GM10248 (cell line): ENCODE measurements around the gene HSDL2.

Experiments used
- CTCF ChIA-PET: fragments of 300-600 bp; sonication (Branson Sonifier 250); formaldehyde crosslinking; extraction: SDS; loops from one replicate; lab custom pipeline; 2021; ENCODE audit warnings: antibody characterized with exemption; lab: Yijun Ruan, JAX
- POLR2A ChIA-PET: fragments of 350-650 bp; sonication (Branson Sonifier 250); formaldehyde crosslinking; extraction: SDS; loops from one replicate; lab custom pipeline; 2020; ENCODE audit warnings: antibody characterized with exemption; lab: Yijun Ruan, JAX
- DNase-seq: peaks from one replicate; pipeline ENCODE4 v3.0.0; 2012; ENCODE audit errors: extremely low spot score
- TF ChIP-seq, protein P1 (sequence below): IDR thresholded peaks from 2 replicates; pipeline ENCODE4 v1.5.1; 2012; ENCODE audit warnings: mild to moderate bottlenecking, low read depth; ENCODE audit errors: extremely low read depth, missing control alignments, control extremely low read depth

HSDL2 gene

DNA sequence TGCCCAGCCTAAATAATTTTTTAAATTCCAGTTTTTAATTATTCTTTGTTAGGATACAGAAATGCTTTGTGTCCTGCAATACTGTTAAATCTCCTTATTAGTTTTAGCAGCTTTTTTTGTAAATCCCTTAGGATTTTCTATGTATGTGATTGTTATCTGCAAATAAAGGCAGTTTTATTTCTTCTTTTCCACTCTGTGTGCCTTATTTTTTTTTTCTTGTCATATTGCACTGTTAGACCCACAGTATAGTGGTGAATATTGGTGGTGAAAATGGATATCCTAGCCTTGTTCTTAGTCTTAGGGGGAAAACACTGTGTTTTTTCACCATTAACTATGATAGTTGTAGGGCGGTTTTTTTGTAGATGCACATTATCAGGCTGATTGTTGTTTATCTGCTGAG is 95.4 kb downstream of the HSDL2 start:
- no peak for DNase-seq
- ChIA-PET POLR2A (no interaction called here), CTCF (no interaction called here)
- TF ChIP-seq, protein P1, sequence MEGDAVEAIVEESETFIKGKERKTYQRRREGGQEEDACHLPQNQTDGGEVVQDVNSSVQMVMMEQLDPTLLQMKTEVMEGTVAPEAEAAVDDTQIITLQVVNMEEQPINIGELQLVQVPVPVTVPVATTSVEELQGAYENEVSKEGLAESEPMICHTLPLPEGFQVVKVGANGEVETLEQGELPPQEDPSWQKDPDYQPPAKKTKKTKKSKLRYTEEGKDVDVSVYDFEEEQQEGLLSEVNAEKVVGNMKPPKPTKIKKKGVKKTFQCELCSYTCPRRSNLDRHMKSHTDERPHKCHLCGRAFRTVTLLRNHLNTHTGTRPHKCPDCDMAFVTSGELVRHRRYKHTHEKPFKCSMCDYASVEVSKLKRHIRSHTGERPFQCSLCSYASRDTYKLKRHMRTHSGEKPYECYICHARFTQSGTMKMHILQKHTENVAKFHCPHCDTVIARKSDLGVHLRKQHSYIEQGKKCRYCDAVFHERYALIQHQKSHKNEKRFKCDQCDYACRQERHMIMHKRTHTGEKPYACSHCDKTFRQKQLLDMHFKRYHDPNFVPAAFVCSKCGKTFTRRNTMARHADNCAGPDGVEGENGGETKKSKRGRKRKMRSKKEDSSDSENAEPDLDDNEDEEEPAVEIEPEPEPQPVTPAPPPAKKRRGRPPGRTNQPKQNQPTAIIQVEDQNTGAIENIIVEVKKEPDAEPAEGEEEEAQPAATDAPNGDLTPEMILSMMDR, result no peak

DNA sequence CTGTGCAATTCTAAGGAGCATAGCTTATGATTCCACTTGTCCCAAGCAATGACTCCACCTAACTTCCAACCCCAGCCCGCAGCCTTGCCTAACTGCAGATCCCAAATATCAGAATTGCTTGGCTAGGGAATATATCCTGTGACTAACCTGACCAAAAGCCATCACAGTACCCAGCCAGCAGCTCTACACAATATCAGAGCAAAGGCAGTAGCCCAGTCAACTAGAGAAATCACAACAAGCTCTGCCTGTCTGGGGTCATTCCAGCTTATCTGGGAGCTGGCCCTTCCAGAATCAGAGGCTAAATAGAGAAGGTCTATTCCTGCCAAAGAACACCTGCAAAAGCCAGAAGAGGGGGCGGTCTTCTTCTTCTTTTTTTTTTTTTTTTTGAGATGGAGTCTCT is 97.4 kb downstream of the HSDL2 start:
- TF ChIP-seq, protein P1, result no peak

DNA sequence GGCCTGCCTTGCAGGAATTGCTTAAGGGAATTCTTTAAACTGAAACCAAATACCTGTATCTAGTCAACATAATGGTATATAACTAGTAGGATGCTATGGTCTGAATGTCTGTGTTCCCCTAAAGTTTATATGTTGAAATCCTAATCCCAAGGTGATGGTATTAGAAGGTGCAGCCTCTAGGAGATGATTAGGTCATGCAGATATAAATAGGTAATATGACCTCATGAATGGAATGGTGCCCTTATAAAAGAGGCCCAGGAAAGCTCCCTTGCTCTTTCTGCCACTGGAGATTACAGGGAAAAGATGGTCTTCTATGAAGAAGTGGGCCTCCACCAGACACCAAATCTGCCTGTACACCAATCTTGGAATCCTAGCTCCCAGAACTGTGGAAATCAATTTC is 99.3 kb downstream of the HSDL2 start:
- POLR2A ChIA-PET, result no interaction called here
- CTCF ChIA-PET, result interaction anchor here (1.2 to 1.3 kb wide), 2 partner anchors 9 to 10 kb away, joined by 3 to 4 read pairs; no protein-coding TSS in a partner anchor
- TF ChIP-seq, protein P1, result no peak
- DNase-seq, result no peak

More for the DNA sequence above, 97.4 kb downstream of the HSDL2 start:
- CTCF ChIA-PET, result interaction anchor here (1.3 kb wide), 1 partner anchor 15 kb away, joined by 4 read pairs; no protein-coding TSS in a partner anchor
- POLR2A ChIA-PET, result no interaction called here
- no peak for DNase-seq

DNA sequence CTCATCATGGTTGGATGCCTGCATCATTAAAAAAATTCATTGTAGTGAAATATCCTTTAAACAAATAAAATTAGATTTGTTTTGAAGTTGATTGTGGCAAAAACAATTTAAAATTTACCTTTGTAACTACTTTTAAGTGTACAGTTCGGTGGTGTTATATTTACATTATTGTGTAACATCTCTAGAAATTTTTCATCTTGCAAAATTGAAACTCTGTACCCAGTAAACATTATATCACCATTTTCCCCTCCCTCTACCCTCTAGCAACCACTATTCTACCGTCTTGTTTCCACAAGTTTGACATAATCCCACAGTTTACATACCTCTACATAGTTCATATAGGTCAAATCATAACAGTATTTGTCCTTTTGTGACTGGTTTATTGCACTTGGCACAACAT is 104.7 kb downstream of the HSDL2 start:
- TF ChIP-seq, protein P1, result no peak
- CTCF ChIA-PET, result interaction anchor here (1.3 to 5.1 kb wide), 2 partner anchors 12 to 15 kb away, joined by 3 to 28 read pairs; no protein-coding TSS in a partner anchor
- POLR2A ChIA-PET, result no interaction called here
- no peak for DNase-seq

DNA sequence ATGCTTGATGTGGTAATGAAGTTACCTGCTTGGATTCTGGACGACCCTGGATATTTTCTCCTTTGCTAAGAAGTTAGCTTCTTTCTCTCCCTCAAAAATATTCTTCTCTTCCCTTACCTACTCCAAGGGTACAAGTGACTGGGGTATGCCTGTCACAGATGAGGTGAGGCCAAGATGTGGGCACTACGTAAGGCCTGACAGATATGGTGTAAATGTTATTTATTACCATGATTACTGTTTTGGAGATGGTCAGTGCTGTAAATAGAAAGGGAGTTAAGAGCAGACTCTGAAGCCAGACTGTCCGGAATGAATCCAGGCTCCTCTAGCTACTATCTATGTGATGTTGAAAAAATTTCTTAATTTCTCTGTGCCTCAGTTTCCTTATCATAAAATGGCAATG is 105.7 kb downstream of the HSDL2 start:
- ChIA-PET CTCF (interaction anchor here (1.3 to 5.1 kb wide), 2 partner anchors 16 to 258 kb away, joined by 3 to 28 read pairs; no protein-coding TSS in a partner anchor), POLR2A (no interaction called here)
- TF ChIP-seq, protein P1, result no peak
- no peak for DNase-seq

DNA sequence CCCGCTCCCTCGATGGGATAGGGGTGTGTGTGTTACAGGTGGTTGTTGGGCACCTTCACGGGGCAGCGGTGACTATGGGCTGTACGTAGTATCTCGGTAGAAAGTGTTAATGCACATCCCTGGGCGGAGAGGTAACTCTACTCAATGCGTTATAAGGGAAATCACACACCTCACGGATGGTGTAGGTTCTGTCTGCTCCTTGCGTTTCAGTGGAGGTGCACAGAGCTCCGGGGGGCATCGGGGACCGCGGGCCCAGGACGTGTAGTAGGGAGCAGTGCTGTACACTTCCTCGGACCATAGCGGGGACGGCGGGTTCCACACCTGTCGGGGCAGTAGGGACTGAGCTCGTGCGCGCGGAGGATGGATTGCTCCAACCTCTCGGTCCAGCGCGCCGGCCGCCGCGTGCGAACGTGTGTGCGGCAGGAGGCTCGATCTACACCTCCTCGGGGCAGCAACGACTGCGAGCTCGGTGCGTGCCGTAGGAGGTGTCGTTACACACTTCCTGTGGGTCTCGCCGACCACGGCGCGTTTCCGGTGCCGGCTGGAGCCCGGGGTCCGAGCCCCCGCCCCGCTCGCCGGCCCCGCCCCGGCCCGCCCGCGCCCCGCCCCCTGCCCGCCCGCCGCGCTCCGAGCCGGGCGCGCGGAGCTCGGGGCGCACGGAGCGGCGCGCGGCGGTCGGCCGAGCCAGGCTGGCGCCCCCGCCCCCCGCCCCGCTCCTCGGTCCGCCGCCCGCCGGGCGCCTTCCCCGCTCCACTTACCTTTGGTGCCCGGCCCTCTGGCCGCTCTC is 106.5 kb downstream of the HSDL2 start, which contains the start of gene KIAA1958:
Gene KIAA1958 (plus strand): TSS at position 607 of the 787 bp plus-strand sequence. CDS start 87,254 bp downstream, outside the sequence.
- POLR2A ChIA-PET, result interaction anchor here (1.0 kb wide), 1 partner anchor 855 kb away, joined by 3 read pairs; the partner anchor contains the start of gene DNAJC25
- TF ChIP-seq, protein P1, result no peak
- CTCF ChIA-PET, result interaction anchor here (1.1 to 1.3 kb wide), 3 partner anchors 42 to 306 kb away, joined by 3 to 4 read pairs (median 3); no protein-coding TSS in a partner anchor
- DNase-seq, result peak; percentile 96
